Loucy (cell line): ENCODE measurements around the gene ACTR5.
"Not testable (repeated sequence)": the region's sequence is repeated elsewhere in the genome, so short reads cannot be mapped to it uniquely, and the experiment has no call there.

Experiments used
- H2AFZ ChIP-seq: fragments of 200-600 bp; sonication (generic); 2 replicates; pipeline ENCODE4 v1.6.0; 2016; ENCODE audit warnings: antibody characterized with exemption, mild to moderate bottlenecking, low read length, moderate library complexity
- H3F3A ChIP-seq: fragments of 200-600 bp; 2 replicates; pipeline ENCODE4 v1.6.0; 2016; ENCODE audit warnings: antibody characterized with exemption, low read depth, mild to moderate bottlenecking
- H3K27me3 ChIP-seq: fragments of 200-600 bp; sonication (generic); 2 replicates; pipeline ENCODE4 v1.6.1; 2014; ENCODE audit warnings: low read length, mild to moderate bottlenecking; ENCODE audit not compliant: insufficient read depth, poor library complexity, severe bottlenecking
- H3K36me3 ChIP-seq: fragments of 200-600 bp; sonication (generic); 2 replicates; pipeline ENCODE4 v1.6.1; 2016; ENCODE audit warnings: low read length; ENCODE audit not compliant: insufficient read depth
- H3K4me1 ChIP-seq: fragments of 200-600 bp; sonication (generic); 2 replicates; pipeline ENCODE4 v1.5.1; 2014; ENCODE audit warnings: low read length, mild to moderate bottlenecking; ENCODE audit not compliant: insufficient read depth, poor library complexity, severe bottlenecking
- H3K4me2 ChIP-seq: fragments of 200-600 bp; sonication (generic); 2 replicates; pipeline ENCODE4 v1.6.0; 2014; ENCODE audit warnings: antibody characterized with exemption, low read length, low read depth, mild to moderate bottlenecking; ENCODE audit not compliant: poor library complexity, severe bottlenecking
- H3K4me3 ChIP-seq: fragments of 200-600 bp; sonication (generic); 2 replicates; pipeline ENCODE4 v1.5.1; 2014; ENCODE audit warnings: low read length, mild to moderate bottlenecking, mixed read lengths; ENCODE audit not compliant: poor library complexity, severe bottlenecking
- H3K79me2 ChIP-seq: fragments of 200-600 bp; sonication (generic); 2 replicates; pipeline ENCODE4 v1.6.1; 2014; ENCODE audit warnings: low read length; ENCODE audit not compliant: insufficient read depth
- H3K9ac ChIP-seq: fragments of 200-600 bp; sonication (generic); 2 replicates; pipeline ENCODE4 v1.6.0; 2014; ENCODE audit warnings: mild to moderate bottlenecking, low read depth, low read length, moderate library complexity; ENCODE audit not compliant: poor library complexity, severe bottlenecking
- H3K9me2 ChIP-seq: fragments of 200-600 bp; sonication (generic); replicated peaks from 2 replicates; pipeline ENCODE4 v1.6.1; 2016; ENCODE audit warnings: low read depth, low read length, mixed read lengths
- H3K9me3 ChIP-seq: fragments of 200-600 bp; sonication (generic); 2 replicates; pipeline ENCODE4 v1.6.1; 2014; ENCODE audit warnings: mild to moderate bottlenecking, antibody characterized with exemption, low read length, low read depth; ENCODE audit not compliant: insufficient read depth
- H4K20me1 ChIP-seq: fragments of 200-600 bp; sonication (generic); 2 replicates; pipeline ENCODE4 v1.6.0; 2014; ENCODE audit warnings: antibody characterized with exemption, low read length, mild to moderate bottlenecking; ENCODE audit not compliant: insufficient read depth, poor library complexity, severe bottlenecking
- EZH2phosphoT487 ChIP-seq: fragments of 200-600 bp; IDR thresholded peaks from 2 replicates; pipeline ENCODE4 v1.6.1; 2018; ENCODE audit warnings: antibody characterized with exemption, mild to moderate bottlenecking, moderate library complexity, borderline replicate concordance
- TF ChIP-seq, protein P1 (sequence below): fragments of 200-600 bp; sonication (generic); conservative IDR thresholded peaks from 2 replicates; pipeline ENCODE4 v1.5.1; 2014; ENCODE audit warnings: mild to moderate bottlenecking, antibody characterized with exemption, low read length

ACTR5 gene

DNA sequence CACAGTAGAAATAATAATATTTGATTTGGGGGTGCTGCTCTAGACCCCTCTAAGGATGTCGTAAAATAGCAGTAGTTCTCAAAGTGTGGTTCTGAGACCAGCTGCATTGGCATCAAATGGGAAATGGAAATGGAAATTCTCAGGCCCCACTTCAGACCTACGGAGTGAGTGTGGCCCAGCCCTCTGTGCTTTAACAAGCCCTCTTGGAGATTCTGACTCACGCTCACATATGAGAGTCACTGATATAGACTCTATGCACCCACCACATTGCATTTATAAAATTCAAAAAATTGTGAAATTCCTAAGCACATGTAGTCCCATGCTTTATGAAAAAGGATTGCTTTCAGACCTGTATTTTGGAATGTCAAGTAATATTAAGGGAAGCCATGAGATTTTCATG is 43.0 kb downstream of the ACTR5 start:
- no peak for TF ChIP-seq EZH2phosphoT487
- TF ChIP-seq, protein P1, sequence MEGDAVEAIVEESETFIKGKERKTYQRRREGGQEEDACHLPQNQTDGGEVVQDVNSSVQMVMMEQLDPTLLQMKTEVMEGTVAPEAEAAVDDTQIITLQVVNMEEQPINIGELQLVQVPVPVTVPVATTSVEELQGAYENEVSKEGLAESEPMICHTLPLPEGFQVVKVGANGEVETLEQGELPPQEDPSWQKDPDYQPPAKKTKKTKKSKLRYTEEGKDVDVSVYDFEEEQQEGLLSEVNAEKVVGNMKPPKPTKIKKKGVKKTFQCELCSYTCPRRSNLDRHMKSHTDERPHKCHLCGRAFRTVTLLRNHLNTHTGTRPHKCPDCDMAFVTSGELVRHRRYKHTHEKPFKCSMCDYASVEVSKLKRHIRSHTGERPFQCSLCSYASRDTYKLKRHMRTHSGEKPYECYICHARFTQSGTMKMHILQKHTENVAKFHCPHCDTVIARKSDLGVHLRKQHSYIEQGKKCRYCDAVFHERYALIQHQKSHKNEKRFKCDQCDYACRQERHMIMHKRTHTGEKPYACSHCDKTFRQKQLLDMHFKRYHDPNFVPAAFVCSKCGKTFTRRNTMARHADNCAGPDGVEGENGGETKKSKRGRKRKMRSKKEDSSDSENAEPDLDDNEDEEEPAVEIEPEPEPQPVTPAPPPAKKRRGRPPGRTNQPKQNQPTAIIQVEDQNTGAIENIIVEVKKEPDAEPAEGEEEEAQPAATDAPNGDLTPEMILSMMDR = no peak

DNA sequence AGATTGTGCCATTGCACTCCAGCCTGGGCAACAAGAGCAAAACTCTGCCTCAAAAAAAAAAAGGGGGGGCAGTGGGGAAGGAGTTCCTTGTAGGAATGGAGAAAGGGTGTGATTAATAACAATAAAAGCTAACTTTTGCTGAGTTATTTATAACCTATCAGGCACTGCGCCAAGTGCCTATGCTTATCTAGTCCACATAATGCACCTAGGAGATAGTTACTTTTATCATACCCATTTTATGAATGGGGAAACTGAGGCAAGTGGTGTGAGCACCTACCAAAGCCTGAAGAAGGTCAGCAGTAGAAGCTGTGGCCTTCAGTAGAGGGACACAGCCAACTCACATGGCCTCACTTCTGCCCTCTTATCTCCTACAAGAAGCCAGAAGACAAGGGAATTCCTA is 43.7 kb downstream of the ACTR5 start:
- no peak overlapping the region for H3K9ac ChIP-seq
- H3K36me3 ChIP-seq = no peaks in the 10 kb centered on the region
- no peaks in the 10 kb centered on the region for H4K20me1 ChIP-seq
- no peaks in the 10 kb centered on the region for H3K79me2 ChIP-seq
- no peak overlapping the region for H3K4me3 ChIP-seq
- H3K9me2 ChIP-seq = no peaks in the 10 kb centered on the region
- H3K9me3 ChIP-seq = no peaks in the 10 kb centered on the region
- H3F3A ChIP-seq = no peaks in the 10 kb centered on the region
- H3K4me1 ChIP-seq = no peaks in the 10 kb centered on the region
- TF ChIP-seq, protein P1 = no peak
- TF ChIP-seq EZH2phosphoT487 = no peak
- H3K27me3 ChIP-seq = no peaks in the 10 kb centered on the region
- no peak overlapping the region for H2AFZ ChIP-seq
- H3K4me2 ChIP-seq = no peak overlapping the region

More for the DNA sequence above, 43.0 kb downstream of the ACTR5 start:
- Histone ChIP-seq H4K20me1 (no peaks in the 10 kb centered on the region), H3K9me2 (no peaks in the 10 kb centered on the region), H3F3A (no peaks in the 10 kb centered on the region), H3K4me3 (no peak overlapping the region), H3K79me2 (no peaks in the 10 kb centered on the region), H3K9me3 (no peaks in the 10 kb centered on the region), H2AFZ (no peak overlapping the region), H3K27me3 (no peaks in the 10 kb centered on the region), H3K4me1 (no peaks in the 10 kb centered on the region), H3K9ac (no peak overlapping the region), H3K36me3 (no peaks in the 10 kb centered on the region), H3K4me2 (no peak overlapping the region)

DNA sequence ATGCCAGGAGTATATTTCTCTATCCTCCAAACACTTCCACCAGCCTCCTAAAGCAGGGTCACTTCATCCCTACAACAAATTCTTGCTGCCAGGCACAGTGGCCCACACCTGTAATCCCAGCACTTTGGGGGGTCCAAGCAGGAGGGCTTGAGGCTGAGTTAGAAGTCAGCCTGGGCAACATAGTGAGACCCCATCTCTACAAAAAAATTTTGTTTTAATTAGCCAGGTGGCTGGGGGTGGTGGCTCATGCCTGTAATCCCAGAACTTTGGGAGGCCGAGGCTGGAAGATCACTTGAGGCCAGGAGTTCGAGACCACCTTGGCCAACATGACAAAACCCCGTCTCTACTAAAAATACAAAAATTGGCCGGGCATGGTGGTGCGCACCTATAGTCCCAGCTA is 45.8 kb downstream of the ACTR5 start:
- H3K4me1 ChIP-seq, H3K27me3 ChIP-seq, H2AFZ ChIP-seq, H3F3A ChIP-seq, H3K9me2 ChIP-seq, H3K9me3 ChIP-seq, H3K9ac ChIP-seq, H3K79me2 ChIP-seq, H3K36me3 ChIP-seq, H3K4me3 ChIP-seq, H3K4me2 ChIP-seq, H4K20me1 ChIP-seq: not testable (repeated sequence)

DNA sequence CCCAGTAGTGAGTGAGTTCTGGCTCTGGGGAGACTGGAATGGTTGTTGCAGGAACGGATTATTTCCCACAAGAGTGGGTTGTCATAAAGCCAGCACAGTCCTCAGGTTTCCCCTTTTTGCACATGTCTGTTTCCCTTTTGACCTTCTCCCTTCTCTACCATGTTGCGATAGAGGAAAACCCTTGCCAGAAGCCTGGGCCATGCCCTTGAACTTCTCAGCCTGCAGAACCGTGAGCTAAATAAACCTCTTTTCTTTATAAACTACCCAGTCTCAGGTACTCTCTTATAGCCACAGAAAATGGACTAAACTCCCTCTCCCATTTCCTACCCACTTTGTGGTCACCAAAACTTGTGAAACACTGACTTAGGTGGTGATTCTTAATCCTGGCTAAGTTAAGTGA is 50.0 kb downstream of the ACTR5 start:
- no peak overlapping the region for H2AFZ ChIP-seq
- TF ChIP-seq, protein P1 = no peak
- no peak for TF ChIP-seq EZH2phosphoT487

More for the DNA sequence above, 50.0 kb downstream of the ACTR5 start:
- Histone ChIP-seq H3K79me2 (no peaks in the 10 kb centered on the region), H3K4me1 (peaks cover 12% of the 10 kb centered on the region), H3F3A (0 out of 2 replicates have a peak, but pooled peaks cover 3% of the 10 kb centered on the region), H3K9me2 (no peaks in the 10 kb centered on the region), H4K20me1 (no peaks in the 10 kb centered on the region), H3K36me3 (no peaks in the 10 kb centered on the region), H3K4me3 (no peak overlapping the region), H3K4me2 (no peak overlapping the region), H3K9ac (no peak overlapping the region), H3K9me3 (no peaks in the 10 kb centered on the region), H3K27me3 (no peaks in the 10 kb centered on the region)
